A549 treated with DMSO at 1 μM for 4 hours (cell line): Measurements from ENCODE around the gene SERPINE3. TPM values are rescaled to one million over a fixed set of nuclear protein-coding genes. Genes with fewer than 3 reads are reported as not detected.

Experiments
- total RNA-seq: library from RNA; stranded (reverse); fragments of 200-300 nt; extraction: Qiagen RNA extraction; gene quantifications from 5 replicates; pipeline ENCODE4 v1.2.3, GENCODE V29; 2022; ENCODE audit warnings: low read depth

The SERPINE3 gene
- 0.09 TPM in 1 of 5 replicates, not detected in the others for total RNA-seq

DNA sequence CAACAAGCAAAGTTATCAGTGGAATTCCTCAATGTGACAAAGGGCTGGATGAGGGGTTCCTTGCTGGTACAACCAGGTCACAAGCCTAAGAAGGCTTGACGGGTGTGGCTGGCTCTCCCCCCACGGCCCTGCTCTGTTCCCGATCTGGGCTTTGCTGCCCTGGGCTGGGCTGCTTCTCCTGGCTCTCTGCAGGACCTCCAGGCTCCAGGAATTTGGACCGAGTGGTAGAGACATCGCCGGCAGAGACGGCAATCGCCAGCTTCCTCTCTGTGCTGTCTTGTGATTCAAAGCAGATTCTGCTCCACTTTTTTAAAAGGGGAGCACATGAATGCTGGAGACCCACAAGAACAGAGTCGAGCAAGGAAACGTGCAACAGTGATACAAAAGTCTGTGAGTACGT is at the start of gene SERPINE3:
SERPINE3 (plus strand) TSS at position 338 of the 400 bp plus-strand sequence. CDS start 1,401 bp downstream, outside the sequence.

Other genes starting within 250 kb of the SERPINE3 start
- gene C13orf42, start 228.4 kb upstream of the SERPINE3 start, total RNA-seq, result not detected in 5 replicates
- 1.9 to 2.9 TPM (median 2.1 TPM) in 5 replicates for gene FAM124A, start 117.3 kb upstream of the SERPINE3 start, total RNA-seq
- 7.7 to 12.1 TPM (median 11.2 TPM) in 5 replicates for gene INTS6, start 113.3 kb downstream of the SERPINE3 start, total RNA-seq
- gene WDFY2, start 244.8 kb downstream of the SERPINE3 start, total RNA-seq, result 2.1 to 3.5 TPM (median 2.8 TPM) in 5 replicates